ENCODE data around the gene CSRNP2. TPM values are rescaled to one million over a fixed set of nuclear protein-coding genes. Genes with fewer than 3 reads are reported as not detected.

CSRNP2 gene
- total and polyA plus RNA-seq, 2 of the 13 experiments (the other 11 are each of a cell fraction or from before 2014, with no cell fraction given), result 4.8 to 7.3 TPM

DNA sequence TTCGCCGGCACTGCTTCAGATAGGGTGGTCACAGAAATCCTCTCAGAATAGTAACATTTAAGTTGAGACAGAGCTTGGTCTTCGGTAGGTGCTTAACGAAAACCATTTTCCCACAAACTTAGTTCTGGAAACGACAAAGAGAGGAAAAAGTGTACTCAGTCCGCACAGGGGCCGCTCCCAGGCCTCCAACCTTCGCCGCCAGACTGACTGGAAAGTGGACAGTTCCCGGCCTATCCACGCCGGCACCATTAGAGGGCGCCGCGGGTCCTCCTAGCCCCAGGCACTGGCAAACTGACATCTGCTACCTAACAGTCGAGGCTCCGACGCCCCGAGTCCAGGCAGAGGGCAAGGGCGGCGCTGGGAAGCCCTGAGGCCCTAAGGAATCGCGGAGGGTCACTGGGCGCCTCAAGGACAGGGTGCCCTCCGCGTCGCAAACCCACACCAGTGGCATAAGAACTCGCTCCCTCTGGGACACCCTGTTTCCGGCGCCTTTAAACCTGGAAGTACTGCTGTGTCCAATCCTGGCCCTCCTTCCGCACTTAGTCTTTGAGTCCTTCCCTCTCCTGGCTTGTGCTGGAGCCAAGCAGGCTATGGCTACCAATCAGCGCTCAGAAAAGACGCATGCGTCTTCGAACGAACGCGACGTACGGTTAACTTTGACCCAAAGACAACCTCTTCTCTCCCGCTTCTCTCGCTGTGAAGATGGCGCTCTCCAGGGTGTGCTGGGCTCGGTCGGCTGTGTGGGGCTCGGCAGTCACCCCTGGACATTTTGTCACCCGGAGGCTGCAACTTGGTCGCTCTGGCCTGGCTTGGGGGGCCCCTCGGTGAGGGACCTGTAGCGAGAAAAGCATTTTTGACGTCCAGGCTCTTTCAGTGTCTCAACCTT, 35.5 kb downstream of the CSRNP2 start, which contains the start of gene LETMD1 (continued):
- TF ChIP-seq ZXDC (CRISPR knock-in tag; IDR thresholded peaks at IDR 0.05) (no peak; the same call in 1 of the 2 replicates), ZNF776 (CRISPR knock-in tag; IDR thresholded peaks at IDR 0.05) (no peak; the same call in none of the 2 replicates), GLMP (CRISPR knock-in tag; IDR thresholded peaks at IDR 0.05; ENCODE audit: borderline replicate concordance) (no peak), ZNF567 (CRISPR knock-in tag; IDR thresholded peaks at IDR 0.05; ENCODE audit: borderline replicate concordance) (peak; percentile 83; the same call in 1 of the 2 replicates), FOXK1 (CRISPR knock-in tag; IDR thresholded peaks at IDR 0.05; ENCODE audit: borderline replicate concordance, low read depth) (no peak), POLR2G (IDR thresholded peaks at IDR 0.05; ENCODE audit: low read depth, low read length) (peak; percentile 88), ZNF562 (CRISPR knock-in tag; IDR thresholded peaks at IDR 0.05; ENCODE audit: borderline replicate concordance) (no peak), NCOA1 (CRISPR knock-in tag; IDR thresholded peaks at IDR 0.05) (no peak), RXRB (CRISPR knock-in tag; IDR thresholded peaks at IDR 0.05; ENCODE audit: borderline replicate concordance) (peak; percentile 72), ZNF749 (CRISPR knock-in tag; IDR thresholded peaks at IDR 0.05; ENCODE audit: borderline replicate concordance) (no peak), KAT2B (IDR thresholded peaks at IDR 0.05; ENCODE audit: borderline replicate concordance, low read depth, low read length) (no peak), PITX1 (CRISPR knock-in tag; IDR thresholded peaks at IDR 0.05) (0 out of 2 replicates have a peak, but pooled peaks have one; percentile 40), NRL (CRISPR knock-in tag; IDR thresholded peaks at IDR 0.05; ENCODE audit: borderline replicate concordance) (0 out of 2 replicates have a peak, but pooled peaks have one; percentile 55), ZNF687 (CRISPR knock-in tag; IDR thresholded peaks at IDR 0.05) (peak; percentile 98), ZNF33A (CRISPR knock-in tag; IDR thresholded peaks at IDR 0.05; ENCODE audit: borderline replicate concordance) (no peak; the same call in 1 of the 2 replicates)
- TF ChIP-seq, protein P1, sequence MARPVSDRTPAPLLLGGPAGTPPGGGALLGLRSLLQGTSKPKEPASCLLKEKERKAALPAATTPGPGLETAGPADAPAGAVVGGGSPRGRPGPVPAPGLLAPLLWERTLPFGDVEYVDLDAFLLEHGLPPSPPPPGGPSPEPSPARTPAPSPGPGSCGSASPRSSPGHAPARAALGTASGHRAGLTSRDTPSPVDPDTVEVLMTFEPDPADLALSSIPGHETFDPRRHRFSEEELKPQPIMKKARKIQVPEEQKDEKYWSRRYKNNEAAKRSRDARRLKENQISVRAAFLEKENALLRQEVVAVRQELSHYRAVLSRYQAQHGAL (CRISPR knock-in tag; IDR thresholded peaks at IDR 0.05; ENCODE audit: not compliant biosample characterization), result no peak
- TF ChIP-seq, protein P2, sequence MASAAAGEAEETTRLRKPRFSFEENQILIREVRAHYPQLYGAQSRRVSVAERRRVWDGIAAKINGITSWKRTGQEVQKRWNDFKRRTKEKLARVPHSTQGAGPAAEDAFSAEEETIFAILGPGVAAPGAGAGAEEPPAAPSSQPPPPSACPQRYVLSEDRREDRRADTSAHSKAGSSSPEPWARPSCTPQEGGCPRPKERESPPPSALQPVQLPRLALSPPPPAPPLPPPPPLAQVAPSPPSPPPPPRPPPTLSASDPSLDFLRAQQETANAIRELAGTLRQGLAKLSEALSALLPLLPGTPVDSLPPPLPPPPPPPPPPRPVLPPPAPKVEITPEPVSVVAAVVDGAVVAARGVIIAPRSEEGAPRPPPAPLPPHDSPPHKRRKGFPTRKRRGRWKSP (CRISPR knock-in tag; IDR thresholded peaks at IDR 0.05), result peak; percentile 55; the same call in 1 of the 2 replicates

Measured in HepG2 (cell line).